SK-N-SH (cell line): Measurements from ENCODE around the gene DSCAML1.

Experiments used
- CHD2 ChIP-seq: fragments of 150-350 bp; IDR thresholded peaks from 2 replicates; pipeline ENCODE4 v1.6.1; 2018; ENCODE audit warnings: low read length; ENCODE audit not compliant: partially characterized antibody
- ELF1 ChIP-seq: IDR thresholded peaks from 2 replicates; pipeline ENCODE4 v1.4.0; 2012
- FOXM1 ChIP-seq: IDR thresholded peaks from 2 replicates; pipeline ENCODE4 v1.4.0; 2012; ENCODE audit warnings: low read depth, mild to moderate bottlenecking
- GABPA ChIP-seq: IDR thresholded peaks from 2 replicates; pipeline ENCODE4 v1.4.0; 2012; ENCODE audit warnings: low read depth, mild to moderate bottlenecking
- POLR2AphosphoS5 ChIP-seq: IDR thresholded peaks from 2 replicates; pipeline ENCODE4 v1.6.1; 2012; ENCODE audit warnings: low read depth, low read length
- RAD21 ChIP-seq: IDR thresholded peaks from 2 replicates; pipeline ENCODE4 v1.6.1; 2012; ENCODE audit warnings: mild to moderate bottlenecking, low read length
- RFX5 ChIP-seq: IDR thresholded peaks from 2 replicates; pipeline ENCODE4 v1.6.1; 2012; ENCODE audit warnings: mild to moderate bottlenecking, improper control_type of control experiment, low read length
- SIN3A ChIP-seq: IDR thresholded peaks from 2 replicates; pipeline ENCODE4 v1.6.1; 2012; ENCODE audit warnings: low read depth, mild to moderate bottlenecking, low read length, moderate library complexity, borderline replicate concordance
- SMC3 ChIP-seq: IDR thresholded peaks from 2 replicates; pipeline ENCODE4 v1.6.1; 2012; ENCODE audit warnings: low read depth, low read length, improper control_type of control experiment
- TF ChIP-seq, protein P1 (sequence below): fragments of 200-600 bp; sonication (generic); IDR thresholded peaks from 2 replicates; pipeline ENCODE4 v1.6.1; 2017; ENCODE audit warnings: antibody characterized with exemption, mild to moderate bottlenecking, moderate library complexity
- TF ChIP-seq, protein P2 (sequence below): IDR thresholded peaks from 2 replicates; pipeline ENCODE4 v1.4.0; 2012; ENCODE audit warnings: low read depth
- TF ChIP-seq, protein P3 (sequence below): fragments of 150-350 bp; IDR thresholded peaks from 2 replicates; pipeline ENCODE4 v1.6.1; 2017; ENCODE audit warnings: antibody characterized with exemption, low read length, low read depth, borderline replicate concordance

DNA sequence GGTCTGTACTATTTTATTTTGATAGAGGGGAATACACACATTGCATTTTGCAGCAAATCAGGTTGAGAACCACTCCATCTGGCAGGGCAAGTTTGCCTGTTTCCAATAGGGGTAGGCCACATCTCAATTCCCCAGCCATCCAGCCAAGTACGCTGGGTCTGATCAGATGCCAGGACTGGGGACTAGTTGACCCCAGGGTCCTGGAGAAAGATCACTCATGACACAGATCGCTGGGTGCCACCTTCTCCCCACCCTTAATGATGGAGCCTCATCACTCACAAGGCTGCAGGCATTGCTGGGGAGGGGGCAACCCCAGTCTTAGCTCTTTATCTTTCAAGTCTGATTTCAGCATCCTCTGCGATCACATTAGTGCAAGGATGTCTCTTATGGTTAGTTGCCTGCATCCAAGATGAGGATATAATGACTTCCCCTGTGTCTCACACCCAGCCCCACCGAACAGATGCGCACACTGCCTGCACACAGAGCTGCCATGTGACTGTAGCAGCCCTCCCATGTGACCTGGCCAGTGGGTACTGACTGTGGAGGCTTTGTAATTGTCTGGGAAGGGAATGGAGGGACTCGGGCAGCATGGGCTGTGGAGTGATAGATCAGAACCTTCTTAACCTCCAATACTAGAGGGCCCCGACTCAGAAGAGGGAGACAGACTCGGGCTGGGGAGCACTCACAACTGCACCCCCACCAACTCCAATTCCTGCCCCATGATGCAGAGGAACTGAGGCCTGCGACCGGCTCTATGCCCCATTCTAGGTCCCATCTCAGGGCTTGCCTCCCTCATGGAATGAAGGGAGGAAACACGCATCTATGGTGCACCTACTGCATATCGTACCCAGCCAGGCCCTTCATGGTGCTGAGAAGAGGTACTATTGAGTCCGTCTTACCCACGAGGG lies 155.8 kb downstream of the DSCAML1 start:
- TF ChIP-seq ELF1 (no peak), RFX5 (no peak), SMC3 (no peak), GABPA (no peak), SIN3A (no peak), RAD21 (no peak), POLR2AphosphoS5 (no peak), CHD2 (no peak), FOXM1 (no peak)
- TF ChIP-seq, protein P1, sequence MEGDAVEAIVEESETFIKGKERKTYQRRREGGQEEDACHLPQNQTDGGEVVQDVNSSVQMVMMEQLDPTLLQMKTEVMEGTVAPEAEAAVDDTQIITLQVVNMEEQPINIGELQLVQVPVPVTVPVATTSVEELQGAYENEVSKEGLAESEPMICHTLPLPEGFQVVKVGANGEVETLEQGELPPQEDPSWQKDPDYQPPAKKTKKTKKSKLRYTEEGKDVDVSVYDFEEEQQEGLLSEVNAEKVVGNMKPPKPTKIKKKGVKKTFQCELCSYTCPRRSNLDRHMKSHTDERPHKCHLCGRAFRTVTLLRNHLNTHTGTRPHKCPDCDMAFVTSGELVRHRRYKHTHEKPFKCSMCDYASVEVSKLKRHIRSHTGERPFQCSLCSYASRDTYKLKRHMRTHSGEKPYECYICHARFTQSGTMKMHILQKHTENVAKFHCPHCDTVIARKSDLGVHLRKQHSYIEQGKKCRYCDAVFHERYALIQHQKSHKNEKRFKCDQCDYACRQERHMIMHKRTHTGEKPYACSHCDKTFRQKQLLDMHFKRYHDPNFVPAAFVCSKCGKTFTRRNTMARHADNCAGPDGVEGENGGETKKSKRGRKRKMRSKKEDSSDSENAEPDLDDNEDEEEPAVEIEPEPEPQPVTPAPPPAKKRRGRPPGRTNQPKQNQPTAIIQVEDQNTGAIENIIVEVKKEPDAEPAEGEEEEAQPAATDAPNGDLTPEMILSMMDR, result no peak
- TF ChIP-seq, protein P2, sequence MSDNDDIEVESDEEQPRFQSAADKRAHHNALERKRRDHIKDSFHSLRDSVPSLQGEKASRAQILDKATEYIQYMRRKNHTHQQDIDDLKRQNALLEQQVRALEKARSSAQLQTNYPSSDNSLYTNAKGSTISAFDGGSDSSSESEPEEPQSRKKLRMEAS, result no peak
- TF ChIP-seq, protein P3, sequence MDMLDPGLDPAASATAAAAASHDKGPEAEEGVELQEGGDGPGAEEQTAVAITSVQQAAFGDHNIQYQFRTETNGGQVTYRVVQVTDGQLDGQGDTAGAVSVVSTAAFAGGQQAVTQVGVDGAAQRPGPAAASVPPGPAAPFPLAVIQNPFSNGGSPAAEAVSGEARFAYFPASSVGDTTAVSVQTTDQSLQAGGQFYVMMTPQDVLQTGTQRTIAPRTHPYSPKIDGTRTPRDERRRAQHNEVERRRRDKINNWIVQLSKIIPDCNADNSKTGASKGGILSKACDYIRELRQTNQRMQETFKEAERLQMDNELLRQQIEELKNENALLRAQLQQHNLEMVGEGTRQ, result no peak
